ENCODE measurements around the gene RNASET2. TPM values are rescaled to one million over a fixed set of nuclear protein-coding genes. Genes with fewer than 3 reads are reported as not detected.
"Not testable (repeated sequence)": the region's sequence is repeated elsewhere in the genome, so short reads cannot be mapped to it uniquely, and the experiment has no call there.

Gene RNASET2
- polyA plus RNA-seq, 1 experiment, result 28.0 TPM

DNA sequence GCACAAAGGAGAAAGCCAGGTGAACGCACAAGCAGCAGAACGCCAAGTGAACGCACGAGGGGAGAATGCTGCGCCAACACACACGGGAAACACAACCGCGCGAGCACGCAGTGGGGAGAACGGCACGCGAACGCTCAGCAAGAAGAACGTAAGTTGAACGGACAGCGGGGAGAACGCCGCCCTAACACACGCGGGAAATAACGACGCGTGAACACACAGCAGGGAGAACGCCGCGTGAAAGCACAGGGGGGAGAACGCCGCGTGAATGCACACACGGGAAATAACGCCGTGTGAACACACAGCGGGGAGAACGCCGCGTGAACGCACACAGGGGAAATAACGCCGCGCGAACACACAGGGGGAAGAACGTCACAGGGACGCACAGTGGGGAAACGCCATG is 54.7 kb downstream of the RNASET2 start:
- peaks cover 3% of the 10 kb centered on the region for H3K27me3 ChIP-seq (ENCODE audit: control insufficient read depth, insufficient read depth, low read length)
- DNase-seq (ENCODE audit: low read depth, low spot score), result no peak
- POLR2A ChIA-PET, result no interaction called here
- H3K4me3 ChIP-seq (ENCODE audit: low read depth, low read length), result no peak overlapping the region
- TF ChIP-seq, protein P1, sequence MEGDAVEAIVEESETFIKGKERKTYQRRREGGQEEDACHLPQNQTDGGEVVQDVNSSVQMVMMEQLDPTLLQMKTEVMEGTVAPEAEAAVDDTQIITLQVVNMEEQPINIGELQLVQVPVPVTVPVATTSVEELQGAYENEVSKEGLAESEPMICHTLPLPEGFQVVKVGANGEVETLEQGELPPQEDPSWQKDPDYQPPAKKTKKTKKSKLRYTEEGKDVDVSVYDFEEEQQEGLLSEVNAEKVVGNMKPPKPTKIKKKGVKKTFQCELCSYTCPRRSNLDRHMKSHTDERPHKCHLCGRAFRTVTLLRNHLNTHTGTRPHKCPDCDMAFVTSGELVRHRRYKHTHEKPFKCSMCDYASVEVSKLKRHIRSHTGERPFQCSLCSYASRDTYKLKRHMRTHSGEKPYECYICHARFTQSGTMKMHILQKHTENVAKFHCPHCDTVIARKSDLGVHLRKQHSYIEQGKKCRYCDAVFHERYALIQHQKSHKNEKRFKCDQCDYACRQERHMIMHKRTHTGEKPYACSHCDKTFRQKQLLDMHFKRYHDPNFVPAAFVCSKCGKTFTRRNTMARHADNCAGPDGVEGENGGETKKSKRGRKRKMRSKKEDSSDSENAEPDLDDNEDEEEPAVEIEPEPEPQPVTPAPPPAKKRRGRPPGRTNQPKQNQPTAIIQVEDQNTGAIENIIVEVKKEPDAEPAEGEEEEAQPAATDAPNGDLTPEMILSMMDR (IDR thresholded peaks at IDR 0.05; ENCODE audit: low read depth, low read length), result no peak
- H3K9me3 ChIP-seq (ENCODE audit: control insufficient read depth, insufficient read depth, low read length), result peaks cover 34% of the 10 kb centered on the region
- H3K27ac ChIP-seq (ENCODE audit: low read depth, low read length), result no peak overlapping the region
- CTCF ChIA-PET, result no interaction called here

- POLR2A ChIA-PET, result no interaction called here
- Histone ChIP-seq H3K9me3 (ENCODE audit: control insufficient read depth, insufficient read depth, low read length) (peaks cover 34% of the 10 kb centered on the region), H3K4me3 (ENCODE audit: low read depth, low read length) (no peak overlapping the region), H3K27me3 (ENCODE audit: control insufficient read depth, insufficient read depth, low read length) (peaks cover 3% of the 10 kb centered on the region), H3K27ac (ENCODE audit: low read depth, low read length) (no peak overlapping the region)
- CTCF ChIA-PET, result no interaction called here
- TF ChIP-seq, protein P1 (IDR thresholded peaks at IDR 0.05; ENCODE audit: low read depth, low read length), result no peak
- DNase-seq (ENCODE audit: low read depth, low spot score), result no peak
Observed at GRCh38 chr6:166900956-166901607, 55.3 kb downstream of the RNASET2 start.

GRCh38 chr6:166900130-166900708 is 56.1 kb downstream of the RNASET2 start:
- CTCF ChIA-PET, result no interaction called here
- Histone ChIP-seq H3K27me3 (ENCODE audit: control insufficient read depth, insufficient read depth, low read length) (peaks cover 3% of the 10 kb centered on the region), H3K27ac (ENCODE audit: low read depth, low read length) (no peak overlapping the region), H3K9me3 (ENCODE audit: control insufficient read depth, insufficient read depth, low read length) (peaks cover 34% of the 10 kb centered on the region), H3K4me3 (ENCODE audit: low read depth, low read length) (no peak overlapping the region)
- no peak for DNase-seq (ENCODE audit: low read depth, low spot score)
- POLR2A ChIA-PET, result no interaction called here
- TF ChIP-seq, protein P1 (IDR thresholded peaks at IDR 0.05; ENCODE audit: low read depth, low read length), result no peak

DNA sequence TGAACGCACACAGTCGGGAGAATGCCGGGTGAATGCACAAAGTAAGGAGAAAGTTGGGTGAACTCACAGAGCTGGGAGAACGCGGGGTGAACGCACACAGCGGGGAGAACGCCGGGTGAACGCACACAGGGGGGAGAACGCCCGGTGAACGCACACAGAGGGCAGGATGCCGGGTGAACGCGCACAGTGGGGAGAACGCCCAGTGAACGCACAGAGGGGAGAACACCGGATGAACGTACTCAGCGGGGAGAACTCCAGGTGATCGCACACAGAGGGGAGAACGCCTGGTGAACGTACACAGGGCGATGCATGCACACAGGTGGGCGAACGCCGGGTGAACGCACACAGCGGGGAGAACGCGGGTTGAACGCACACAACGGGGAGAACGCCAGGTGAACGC is 57.4 kb downstream of the RNASET2 start:
- CTCF ChIA-PET, result no interaction called here

GRCh38 chr6:166894614-166895013 is 61.7 kb downstream of the RNASET2 start:
- H3K4me3 ChIP-seq (ENCODE audit: low read depth, low read length); DNase-seq (ENCODE audit: low read depth, low spot score); H3K27me3 ChIP-seq (ENCODE audit: control insufficient read depth, insufficient read depth, low read length); H3K27ac ChIP-seq (ENCODE audit: low read depth, low read length); POLR2A ChIA-PET; CTCF ChIA-PET: not testable (repeated sequence)
- H3K9me3 ChIP-seq (ENCODE audit: control insufficient read depth, insufficient read depth, low read length), result peaks cover 11% of the 10 kb centered on the region

More for the DNA sequence above, 57.4 kb downstream of the RNASET2 start:
- H3K9me3 ChIP-seq (ENCODE audit: control insufficient read depth, insufficient read depth, low read length), result peaks cover 34% of the 10 kb centered on the region
- POLR2A ChIA-PET, result no interaction called here
- H3K4me3 ChIP-seq (ENCODE audit: low read depth, low read length), result no peak overlapping the region
- TF ChIP-seq, protein P1 (IDR thresholded peaks at IDR 0.05; ENCODE audit: low read depth, low read length), result no peak
- no peaks in the 10 kb centered on the region for H3K27me3 ChIP-seq (ENCODE audit: control insufficient read depth, insufficient read depth, low read length)
- DNase-seq (ENCODE audit: low read depth, low spot score), result no peak
- no peak overlapping the region for H3K27ac ChIP-seq (ENCODE audit: low read depth, low read length)

- CTCF ChIA-PET; DNase-seq (ENCODE audit: low read depth, low spot score); POLR2A ChIA-PET; H3K9me3 ChIP-seq (ENCODE audit: control insufficient read depth, insufficient read depth, low read length); H3K4me3 ChIP-seq (ENCODE audit: low read depth, low read length); H3K27ac ChIP-seq (ENCODE audit: low read depth, low read length); H3K27me3 ChIP-seq (ENCODE audit: control insufficient read depth, insufficient read depth, low read length): not testable (repeated sequence)
Observed at GRCh38 chr6:166892472-166892871, 63.9 kb downstream of the RNASET2 start.

GRCh38 chr6:166886773-166887172 is 69.6 kb downstream of the RNASET2 start:
- CTCF ChIA-PET; H3K4me3 ChIP-seq (ENCODE audit: low read depth, low read length); DNase-seq (ENCODE audit: low read depth, low spot score); H3K27me3 ChIP-seq (ENCODE audit: control insufficient read depth, insufficient read depth, low read length); H3K27ac ChIP-seq (ENCODE audit: low read depth, low read length); POLR2A ChIA-PET; H3K9me3 ChIP-seq (ENCODE audit: control insufficient read depth, insufficient read depth, low read length): not testable (repeated sequence)

DNA sequence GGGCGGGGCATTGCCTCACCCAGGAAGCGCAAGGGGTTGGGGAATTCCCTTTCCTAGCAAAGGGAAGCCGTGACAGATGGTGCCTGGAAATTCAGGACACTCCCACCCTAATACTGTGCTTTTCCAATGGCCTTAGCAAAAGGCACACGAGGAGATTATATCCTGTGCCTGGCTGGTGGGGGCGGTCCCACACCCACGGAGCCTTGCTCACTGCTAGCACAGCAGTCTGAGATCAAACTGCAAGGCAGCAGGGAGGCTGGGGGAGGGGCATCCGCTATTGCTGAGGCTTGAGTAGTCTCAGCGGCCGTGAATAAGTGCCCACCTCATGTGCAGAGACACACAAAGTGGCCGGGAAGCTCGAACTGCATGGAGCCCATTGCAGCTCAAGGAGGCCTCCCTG is 71.4 kb downstream of the RNASET2 start:
- H3K4me3 ChIP-seq (ENCODE audit: low read depth, low read length); H3K27ac ChIP-seq (ENCODE audit: low read depth, low read length); POLR2A ChIA-PET; H3K9me3 ChIP-seq (ENCODE audit: control insufficient read depth, insufficient read depth, low read length); DNase-seq (ENCODE audit: low read depth, low spot score); H3K27me3 ChIP-seq (ENCODE audit: control insufficient read depth, insufficient read depth, low read length); CTCF ChIA-PET: not testable (repeated sequence)
